Measurements from ENCODE around the gene TUBB3. TPM values are rescaled to one million over a fixed set of nuclear protein-coding genes. Genes with fewer than 3 reads are reported as not detected.

Gene TUBB3
- total RNA-seq, 1 experiment from 2014 or later: 79.6 TPM

GRCh38 chr16:89969741-89970410 lies 46.7 kb downstream of the TUBB3 start:
- CTCF ChIA-PET: interaction anchor here (0.5 kb wide), 2 partner anchors 20 to 21 kb away, joined by 3 to 5 read pairs; no protein-coding TSS in a partner anchor
- H2AFZ ChIP-seq: no peak overlapping the region
- no peak overlapping the region for H3K4me3 ChIP-seq
- H3K27ac ChIP-seq: no peak overlapping the region
- TF ChIP-seq EZH2 (IDR thresholded peaks at IDR 0.05; ENCODE audit: low read depth): no peak
- TF ChIP-seq, protein P1, sequence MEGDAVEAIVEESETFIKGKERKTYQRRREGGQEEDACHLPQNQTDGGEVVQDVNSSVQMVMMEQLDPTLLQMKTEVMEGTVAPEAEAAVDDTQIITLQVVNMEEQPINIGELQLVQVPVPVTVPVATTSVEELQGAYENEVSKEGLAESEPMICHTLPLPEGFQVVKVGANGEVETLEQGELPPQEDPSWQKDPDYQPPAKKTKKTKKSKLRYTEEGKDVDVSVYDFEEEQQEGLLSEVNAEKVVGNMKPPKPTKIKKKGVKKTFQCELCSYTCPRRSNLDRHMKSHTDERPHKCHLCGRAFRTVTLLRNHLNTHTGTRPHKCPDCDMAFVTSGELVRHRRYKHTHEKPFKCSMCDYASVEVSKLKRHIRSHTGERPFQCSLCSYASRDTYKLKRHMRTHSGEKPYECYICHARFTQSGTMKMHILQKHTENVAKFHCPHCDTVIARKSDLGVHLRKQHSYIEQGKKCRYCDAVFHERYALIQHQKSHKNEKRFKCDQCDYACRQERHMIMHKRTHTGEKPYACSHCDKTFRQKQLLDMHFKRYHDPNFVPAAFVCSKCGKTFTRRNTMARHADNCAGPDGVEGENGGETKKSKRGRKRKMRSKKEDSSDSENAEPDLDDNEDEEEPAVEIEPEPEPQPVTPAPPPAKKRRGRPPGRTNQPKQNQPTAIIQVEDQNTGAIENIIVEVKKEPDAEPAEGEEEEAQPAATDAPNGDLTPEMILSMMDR (conservative IDR thresholded peaks at IDR 0.05): no peak
- no TSS peak for BruUV-seq (replicated peaks)
- H3F3A ChIP-seq (ENCODE audit: insufficient read depth, low read depth): peaks cover 11% of the 10 kb centered on the region; the same call in 1 of the 2 replicates
- H3K4me1 ChIP-seq (replicated peaks; ENCODE audit: insufficient read depth): peaks cover 22% of the 10 kb centered on the region
- H3K79me2 ChIP-seq (ENCODE audit: low read depth): peaks cover 43% of the 10 kb centered on the region
- intact Hi-C loops (cut with micrococcal nuclease; ENCODE audit: unreplicated experiment): no loop called here
- no peaks in the 10 kb centered on the region for H3K9me3 ChIP-seq (ENCODE audit: insufficient read depth, low read depth)
- POLR2A ChIA-PET (ENCODE audit: unreplicated experiment): interaction anchor here (0.7 kb wide), 1 partner anchor 19 kb away, joined by 3 read pairs; no protein-coding TSS in a partner anchor
- H4K20me1 ChIP-seq (ENCODE audit: insufficient read depth): no peaks in the 10 kb centered on the region
- H3K27me3 ChIP-seq (ENCODE audit: insufficient read depth, low read depth): no peaks in the 10 kb centered on the region
- no peak overlapping the region for H3K4me2 ChIP-seq
- H3K9me2 ChIP-seq (ENCODE audit: insufficient read depth): no peaks in the 10 kb centered on the region
- DNase-seq: no peak
- H3K36me3 ChIP-seq (ENCODE audit: low read depth): no peaks in the 10 kb centered on the region

DNA sequence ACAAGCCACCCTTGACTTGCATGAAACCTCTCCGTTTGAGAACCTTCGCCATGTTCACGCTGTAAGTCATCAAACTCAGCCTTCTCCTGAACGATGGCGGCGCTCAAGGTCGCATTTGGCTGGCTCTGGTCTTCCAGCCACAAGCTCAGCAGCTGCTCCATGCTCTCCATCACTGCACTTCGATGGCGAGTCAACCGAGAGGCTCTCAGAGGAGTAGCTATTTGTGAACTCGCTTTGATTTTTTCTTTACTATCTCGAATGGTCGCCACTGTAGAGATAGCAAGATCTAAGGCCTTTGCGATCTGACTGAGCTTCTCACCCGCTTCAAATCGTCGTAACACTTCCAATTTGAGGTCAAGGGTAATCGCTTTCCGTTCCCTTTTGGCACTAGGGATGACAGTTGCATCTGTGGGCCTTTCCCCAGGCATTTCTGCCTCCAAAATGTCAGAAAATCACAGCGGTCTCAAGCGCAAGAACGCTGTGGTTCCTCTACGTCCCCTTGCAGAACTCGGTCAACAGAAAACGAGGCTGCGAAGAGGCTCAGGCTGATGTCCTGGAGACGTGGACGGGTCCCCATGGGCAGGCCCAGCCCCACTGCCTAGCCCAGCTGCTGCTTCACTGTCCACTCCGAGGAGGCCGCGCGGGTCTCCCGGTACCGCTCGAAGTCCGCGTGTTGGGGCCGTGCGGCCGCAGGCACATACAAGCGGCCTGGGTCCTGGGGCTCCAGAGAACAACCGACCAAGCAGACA lies 48.5 kb downstream of the TUBB3 start:
- Histone ChIP-seq H4K20me1 (ENCODE audit: insufficient read depth) (peaks cover under 1% of the 10 kb centered on the region; the same call in 1 of the 2 replicates), H3K27me3 (ENCODE audit: insufficient read depth, low read depth) (no peaks in the 10 kb centered on the region), H3K9me2 (ENCODE audit: insufficient read depth) (no peaks in the 10 kb centered on the region), H3F3A (ENCODE audit: insufficient read depth, low read depth) (peaks cover 11% of the 10 kb centered on the region; the same call in 1 of the 2 replicates), H3K4me3 (peak overlapping the region; percentile 98), H3K4me2 (peak overlapping the region; percentile 88), H3K27ac (peak overlapping the region; percentile 74; the same call in 1 of the 2 replicates), H2AFZ (peak overlapping the region; percentile 94), H3K9me3 (ENCODE audit: insufficient read depth, low read depth) (no peaks in the 10 kb centered on the region), H3K79me2 (ENCODE audit: low read depth) (peaks cover 59% of the 10 kb centered on the region), H3K4me1 (replicated peaks; ENCODE audit: insufficient read depth) (peaks cover 22% of the 10 kb centered on the region), H3K36me3 (ENCODE audit: low read depth) (no peaks in the 10 kb centered on the region)
- DNase-seq: no peak
- CTCF ChIA-PET: no interaction called here
- TF ChIP-seq, protein P1 (conservative IDR thresholded peaks at IDR 0.05): no peak
- TF ChIP-seq EZH2 (IDR thresholded peaks at IDR 0.05; ENCODE audit: low read depth): no peak
- POLR2A ChIA-PET (ENCODE audit: unreplicated experiment): interaction anchor here (0.6 kb wide), 1 partner anchor 30 kb away, joined by 22 read pairs; no protein-coding TSS in a partner anchor
- TSS peak; percentile 66 for BruUV-seq (replicated peaks)
- intact Hi-C loops (cut with micrococcal nuclease; ENCODE audit: unreplicated experiment): loop anchor here (2.0 kb wide), 1 partner anchor 49 kb away; no protein-coding TSS in a partner anchor

All from PC-9 (cell line).